GM13976 (cell line): ENCODE results near the gene PKNOX2.

ENCODE experiments used
- DNase-seq: peaks from one replicate; pipeline ENCODE4 v3.0.0; 2012; ENCODE audit warnings: low spot score
- in situ Hi-C: fragments of 300-500 bp; cut with MboI; formaldehyde crosslinking; loops from one replicate; pipeline ENCODE4 v1.12.0; 2022; ENCODE audit warnings: low sequenced_read_pairs, mixed read lengths, inconsistent platforms; ENCODE audit not compliant: unreplicated experiment
- TF ChIP-seq, protein P1 (sequence below): IDR thresholded peaks from 2 replicates; pipeline ENCODE4 v1.5.1; 2012; ENCODE audit warnings: borderline replicate concordance, mild to moderate bottlenecking; ENCODE audit not compliant: insufficient read depth; ENCODE audit errors: extremely low read depth, missing control alignments, control extremely low read depth

Gene PKNOX2

GRCh38 chr11:125202362-125202880 lies 37.9 kb downstream of the PKNOX2 start:
- TF ChIP-seq, protein P1, sequence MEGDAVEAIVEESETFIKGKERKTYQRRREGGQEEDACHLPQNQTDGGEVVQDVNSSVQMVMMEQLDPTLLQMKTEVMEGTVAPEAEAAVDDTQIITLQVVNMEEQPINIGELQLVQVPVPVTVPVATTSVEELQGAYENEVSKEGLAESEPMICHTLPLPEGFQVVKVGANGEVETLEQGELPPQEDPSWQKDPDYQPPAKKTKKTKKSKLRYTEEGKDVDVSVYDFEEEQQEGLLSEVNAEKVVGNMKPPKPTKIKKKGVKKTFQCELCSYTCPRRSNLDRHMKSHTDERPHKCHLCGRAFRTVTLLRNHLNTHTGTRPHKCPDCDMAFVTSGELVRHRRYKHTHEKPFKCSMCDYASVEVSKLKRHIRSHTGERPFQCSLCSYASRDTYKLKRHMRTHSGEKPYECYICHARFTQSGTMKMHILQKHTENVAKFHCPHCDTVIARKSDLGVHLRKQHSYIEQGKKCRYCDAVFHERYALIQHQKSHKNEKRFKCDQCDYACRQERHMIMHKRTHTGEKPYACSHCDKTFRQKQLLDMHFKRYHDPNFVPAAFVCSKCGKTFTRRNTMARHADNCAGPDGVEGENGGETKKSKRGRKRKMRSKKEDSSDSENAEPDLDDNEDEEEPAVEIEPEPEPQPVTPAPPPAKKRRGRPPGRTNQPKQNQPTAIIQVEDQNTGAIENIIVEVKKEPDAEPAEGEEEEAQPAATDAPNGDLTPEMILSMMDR = no peak
- in situ Hi-C loops = no loop called here
- no peak for DNase-seq

- TF ChIP-seq, protein P1 = no peak
- no peak for DNase-seq
- in situ Hi-C loops = no loop called here
Observed at GRCh38 chr11:125202977-125203376, 38.4 kb downstream of the PKNOX2 start.

DNA sequence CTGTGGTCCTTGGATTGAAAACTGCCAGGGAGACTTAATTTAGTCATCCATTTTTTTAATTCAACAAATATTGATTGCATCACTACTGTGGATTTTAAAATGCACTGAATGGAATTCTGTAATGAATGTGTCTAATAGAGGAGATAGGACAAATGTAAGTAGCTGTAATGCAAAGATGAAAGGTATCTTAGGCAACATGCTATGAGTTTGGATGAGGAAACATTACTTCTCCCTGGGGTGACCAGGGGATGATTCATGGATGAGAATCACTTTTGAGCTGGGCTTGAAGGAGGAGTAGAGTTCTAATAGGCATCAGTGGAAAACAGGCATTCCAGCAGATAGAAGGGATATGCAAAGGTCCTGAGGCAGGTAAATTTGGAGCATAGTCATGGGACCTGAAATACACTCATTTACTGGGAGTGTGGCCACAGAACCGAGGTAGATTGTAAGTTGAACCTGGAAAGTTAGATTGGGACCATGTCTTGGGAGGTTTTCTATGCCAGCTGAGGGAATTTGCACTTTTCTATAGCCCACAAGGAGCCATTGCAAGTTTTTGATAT lies 43.4 kb downstream of the PKNOX2 start:
- TF ChIP-seq, protein P1 = no peak
- DNase-seq = no peak
- in situ Hi-C loops = no loop called here

- in situ Hi-C loops = no loop called here
- TF ChIP-seq, protein P1 = no peak
- DNase-seq = no peak
Observed at GRCh38 chr11:125210066-125210465, 45.5 kb downstream of the PKNOX2 start.

- TF ChIP-seq, protein P1 = no peak
- in situ Hi-C loops = no loop called here
- no peak for DNase-seq
Observed at GRCh38 chr11:125211191-125211947, 46.8 kb downstream of the PKNOX2 start.

DNA sequence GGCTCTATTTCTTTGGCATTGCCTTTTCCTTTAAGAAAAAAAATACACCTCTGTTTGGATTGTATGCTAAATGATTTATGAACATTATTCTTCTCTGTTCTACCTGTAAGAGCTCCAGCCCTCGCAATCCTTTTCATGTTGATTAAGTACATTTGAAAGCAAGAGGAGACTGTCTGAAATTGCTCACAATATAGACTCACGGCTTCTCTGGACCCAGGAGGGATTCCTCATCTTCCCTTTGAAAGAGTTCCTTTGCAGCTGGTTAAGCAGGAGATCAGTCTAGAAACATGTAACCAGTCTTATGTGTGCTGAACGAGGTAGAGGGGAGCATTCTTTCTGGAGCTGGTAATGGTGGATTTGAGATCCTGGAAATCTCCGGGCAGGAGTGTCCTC lies 47.4 kb downstream of the PKNOX2 start:
- no peak for DNase-seq
- TF ChIP-seq, protein P1 = no peak
- in situ Hi-C loops = no loop called here
